Measurements from ENCODE around the gene AOAH. TPM values are rescaled to one million over a fixed set of nuclear protein-coding genes. Genes with fewer than 3 reads are reported as not detected.

Gene AOAH
- total RNA-seq, 1 donor from 2014 or later: 33.4 TPM

GRCh38 chr7:36606153-36606975, 117.9 kb downstream of the AOAH start:
- no peak for DNase-seq (ENCODE audit: low spot score)
- Mint-ChIP-seq H3K36me3 (ENCODE audit: low read depth) (peaks cover 48% of the 10 kb centered on the region), H3K4me3 (ENCODE audit: low read depth) (no peak overlapping the region), H3K4me1 (ENCODE audit: low read depth) (peaks cover 44% of the 10 kb centered on the region), H3K27me3 (ENCODE audit: low read depth) (no peaks in the 10 kb centered on the region), H3K27ac (no peak overlapping the region), H3K9me3 (no peaks in the 10 kb centered on the region)
- intact Hi-C loops (cut with micrococcal nuclease): no loop called here

- intact Hi-C loops (cut with micrococcal nuclease): no loop called here
- peaks cover 47% of the 10 kb centered on the region for H3K36me3 Mint-ChIP-seq (ENCODE audit: low read depth)
- H3K9me3 Mint-ChIP-seq: no peaks in the 10 kb centered on the region
- peaks cover 51% of the 10 kb centered on the region for H3K4me1 Mint-ChIP-seq (ENCODE audit: low read depth)
- DNase-seq (ENCODE audit: low spot score): no peak
- H3K27me3 Mint-ChIP-seq (ENCODE audit: low read depth): no peaks in the 10 kb centered on the region
- no peak overlapping the region for H3K27ac Mint-ChIP-seq
- no peak overlapping the region for H3K4me3 Mint-ChIP-seq (ENCODE audit: low read depth)
These were observed 118.8 kb downstream of the AOAH start for GRCh38 chr7:36605261-36606051.

GRCh38 chr7:36604806-36605205, 119.5 kb downstream of the AOAH start:
- no peak overlapping the region for H3K27ac Mint-ChIP-seq
- H3K4me1 Mint-ChIP-seq (ENCODE audit: low read depth): peaks cover 58% of the 10 kb centered on the region
- H3K4me3 Mint-ChIP-seq (ENCODE audit: low read depth): no peak overlapping the region
- DNase-seq (ENCODE audit: low spot score): no peak
- H3K9me3 Mint-ChIP-seq: no peaks in the 10 kb centered on the region
- H3K27me3 Mint-ChIP-seq (ENCODE audit: low read depth): no peaks in the 10 kb centered on the region
- intact Hi-C loops (cut with micrococcal nuclease): loop anchor here (5.0 kb wide), 4 partner anchors 62 to 247 kb away; no protein-coding TSS in a partner anchor
- H3K36me3 Mint-ChIP-seq (ENCODE audit: low read depth): peaks cover 53% of the 10 kb centered on the region

GRCh38 chr7:36602934-36603887, 121.1 kb downstream of the AOAH start:
- intact Hi-C loops (cut with micrococcal nuclease): loop anchor here (5.0 kb wide), 4 partner anchors 64 to 249 kb away; no protein-coding TSS in a partner anchor
- Mint-ChIP-seq H3K27me3 (ENCODE audit: low read depth) (no peaks in the 10 kb centered on the region), H3K36me3 (ENCODE audit: low read depth) (peaks cover 59% of the 10 kb centered on the region), H3K4me1 (ENCODE audit: low read depth) (peaks cover 66% of the 10 kb centered on the region), H3K4me3 (ENCODE audit: low read depth) (no peak overlapping the region), H3K9me3 (no peaks in the 10 kb centered on the region), H3K27ac (peak overlapping the region; percentile 58)
- no peak for DNase-seq (ENCODE audit: low spot score)

- H3K36me3 Mint-ChIP-seq (ENCODE audit: low read depth): peaks cover 61% of the 10 kb centered on the region
- intact Hi-C loops (cut with micrococcal nuclease): loop anchor here (5.0 kb wide), 4 partner anchors 65 to 250 kb away; no protein-coding TSS in a partner anchor
- no peaks in the 10 kb centered on the region for H3K9me3 Mint-ChIP-seq
- peak overlapping the region; percentile 58 for H3K27ac Mint-ChIP-seq
- no peak for DNase-seq (ENCODE audit: low spot score)
- no peak overlapping the region for H3K4me3 Mint-ChIP-seq (ENCODE audit: low read depth)
- peaks cover 73% of the 10 kb centered on the region for H3K4me1 Mint-ChIP-seq (ENCODE audit: low read depth)
- no peaks in the 10 kb centered on the region for H3K27me3 Mint-ChIP-seq (ENCODE audit: low read depth)
These were observed 121.8 kb downstream of the AOAH start for GRCh38 chr7:36602511-36602910.

- Mint-ChIP-seq H3K4me1 (ENCODE audit: low read depth) (peaks cover 75% of the 10 kb centered on the region), H3K36me3 (ENCODE audit: low read depth) (peaks cover 62% of the 10 kb centered on the region), H3K27me3 (ENCODE audit: low read depth) (no peaks in the 10 kb centered on the region), H3K4me3 (ENCODE audit: low read depth) (no peak overlapping the region), H3K9me3 (no peaks in the 10 kb centered on the region), H3K27ac (peak overlapping the region; percentile 70)
- DNase-seq (ENCODE audit: low spot score): no peak
- intact Hi-C loops (cut with micrococcal nuclease): loop anchor here (5.0 kb wide), 4 partner anchors 66 to 251 kb away; no protein-coding TSS in a partner anchor
These were observed 122.7 kb downstream of the AOAH start for GRCh38 chr7:36601601-36602000.

GRCh38 chr7:36600869-36601530, 123.3 kb downstream of the AOAH start:
- intact Hi-C loops (cut with micrococcal nuclease): loop anchor here (5.0 kb wide), 4 partner anchors 66 to 251 kb away; no protein-coding TSS in a partner anchor
- H3K27ac Mint-ChIP-seq: peak overlapping the region; percentile 70
- H3K9me3 Mint-ChIP-seq: no peaks in the 10 kb centered on the region
- DNase-seq (ENCODE audit: low spot score): no peak
- no peak overlapping the region for H3K4me3 Mint-ChIP-seq (ENCODE audit: low read depth)
- H3K36me3 Mint-ChIP-seq (ENCODE audit: low read depth): peaks cover 67% of the 10 kb centered on the region
- H3K27me3 Mint-ChIP-seq (ENCODE audit: low read depth): no peaks in the 10 kb centered on the region
- peaks cover 69% of the 10 kb centered on the region for H3K4me1 Mint-ChIP-seq (ENCODE audit: low read depth)

- Mint-ChIP-seq H3K36me3 (ENCODE audit: low read depth) (peaks cover 65% of the 10 kb centered on the region), H3K27me3 (ENCODE audit: low read depth) (no peaks in the 10 kb centered on the region), H3K27ac (no peak overlapping the region), H3K9me3 (no peaks in the 10 kb centered on the region), H3K4me1 (ENCODE audit: low read depth) (peaks cover 65% of the 10 kb centered on the region), H3K4me3 (ENCODE audit: low read depth) (no peak overlapping the region)
- DNase-seq (ENCODE audit: low spot score): no peak
- intact Hi-C loops (cut with micrococcal nuclease): loop anchor here (5.0 kb wide), 4 partner anchors 67 to 252 kb away; no protein-coding TSS in a partner anchor
These were observed 124.0 kb downstream of the AOAH start for GRCh38 chr7:36600314-36600682.

GRCh38 chr7:36599645-36600313, 124.5 kb downstream of the AOAH start:
- peaks cover 62% of the 10 kb centered on the region for H3K36me3 Mint-ChIP-seq (ENCODE audit: low read depth)
- peaks cover 62% of the 10 kb centered on the region for H3K4me1 Mint-ChIP-seq (ENCODE audit: low read depth)
- intact Hi-C loops (cut with micrococcal nuclease): loop anchor here (5.0 kb wide), 4 partner anchors 68 to 253 kb away; no protein-coding TSS in a partner anchor
- no peak for DNase-seq (ENCODE audit: low spot score)
- no peak overlapping the region for H3K27ac Mint-ChIP-seq
- H3K27me3 Mint-ChIP-seq (ENCODE audit: low read depth): no peaks in the 10 kb centered on the region
- no peaks in the 10 kb centered on the region for H3K9me3 Mint-ChIP-seq
- no peak overlapping the region for H3K4me3 Mint-ChIP-seq (ENCODE audit: low read depth)

GRCh38 chr7:36598054-36598674, 126.1 kb downstream of the AOAH start:
- Mint-ChIP-seq H3K9me3 (no peaks in the 10 kb centered on the region), H3K4me3 (ENCODE audit: low read depth) (no peak overlapping the region), H3K4me1 (ENCODE audit: low read depth) (peaks cover 52% of the 10 kb centered on the region), H3K36me3 (ENCODE audit: low read depth) (peaks cover 67% of the 10 kb centered on the region), H3K27me3 (ENCODE audit: low read depth) (no peaks in the 10 kb centered on the region), H3K27ac (peak overlapping the region; percentile 29)
- DNase-seq (ENCODE audit: low spot score): no peak
- intact Hi-C loops (cut with micrococcal nuclease): no loop called here
